HG03039 (cell line): ENCODE data around the gene LTB.
"Not testable (repeated sequence)": the region's sequence is repeated elsewhere in the genome, so short reads cannot be mapped to it uniquely, and the experiment has no call there.

Experiments used
- ATAC-seq: cut with Tn5 transposase; IDR thresholded peaks from one replicate; pipeline ENCODE4 v1.9.1; 2021; ENCODE audit warnings: mild to moderate bottlenecking, moderate library complexity; ENCODE audit not compliant: unreplicated experiment

LTB gene

DNA sequence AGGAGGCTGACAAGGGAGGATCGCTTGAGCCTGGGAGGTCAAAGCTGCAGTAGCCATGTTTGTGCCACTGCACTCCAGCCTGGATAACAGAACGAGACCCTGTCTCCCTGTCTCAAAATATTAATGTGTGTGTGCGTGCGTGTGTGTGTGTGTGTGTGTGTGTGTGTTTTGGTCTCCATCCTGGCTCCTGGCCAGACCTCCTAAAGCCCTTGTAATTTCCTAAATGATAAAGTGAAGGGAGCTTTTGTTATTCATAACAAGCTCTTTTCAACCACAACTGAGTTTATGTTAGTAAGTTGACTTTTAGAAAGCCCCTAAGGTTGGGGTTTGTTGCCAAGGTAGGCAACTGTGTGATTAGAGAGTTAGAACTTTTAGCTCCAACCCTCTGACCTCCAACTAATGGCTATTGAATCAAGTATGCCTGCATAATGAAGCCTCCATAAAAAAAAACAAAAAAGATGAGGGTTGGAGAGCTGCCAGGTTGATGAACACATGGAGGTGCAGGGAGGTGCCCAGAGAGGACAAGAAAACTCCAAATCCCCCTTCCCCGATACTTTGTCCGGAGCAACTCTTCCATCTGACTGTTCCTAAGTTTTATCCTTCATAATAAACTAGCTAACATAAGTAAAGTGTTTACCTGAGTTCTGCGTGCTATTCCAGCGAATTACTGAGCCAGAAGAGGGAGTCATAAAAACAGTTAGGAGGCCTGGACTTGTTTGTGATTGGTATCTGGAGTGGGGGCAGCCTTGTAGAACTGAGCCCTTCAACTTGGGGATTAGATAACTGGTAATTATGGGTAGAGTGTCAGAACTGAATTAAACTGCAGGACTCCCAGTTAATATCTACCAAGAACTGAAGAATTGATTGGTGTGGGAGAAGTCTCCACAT lies 27.5 kb upstream of the LTB start:
- ATAC-seq, result no peak

DNA sequence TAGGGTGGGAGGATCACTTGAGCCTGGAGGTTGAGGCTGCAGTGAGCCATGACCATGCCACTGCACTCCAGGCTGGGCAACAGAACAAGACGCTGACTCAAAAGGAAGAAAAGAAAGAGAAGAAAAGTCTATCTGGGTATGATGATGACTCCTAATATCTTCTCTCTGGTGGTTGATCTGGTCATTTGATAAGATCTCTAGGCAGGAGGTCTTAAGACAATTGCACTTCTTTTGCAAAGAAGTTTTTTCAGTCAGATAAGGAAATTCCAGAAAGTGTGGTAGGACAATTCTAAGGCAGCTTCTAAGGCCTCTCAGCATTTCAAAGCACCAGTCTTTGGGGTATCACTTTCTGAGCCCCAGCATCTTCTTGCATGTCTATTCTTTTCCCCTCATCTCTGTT lies 25.1 kb upstream of the LTB start:
- ATAC-seq, result no peak

DNA sequence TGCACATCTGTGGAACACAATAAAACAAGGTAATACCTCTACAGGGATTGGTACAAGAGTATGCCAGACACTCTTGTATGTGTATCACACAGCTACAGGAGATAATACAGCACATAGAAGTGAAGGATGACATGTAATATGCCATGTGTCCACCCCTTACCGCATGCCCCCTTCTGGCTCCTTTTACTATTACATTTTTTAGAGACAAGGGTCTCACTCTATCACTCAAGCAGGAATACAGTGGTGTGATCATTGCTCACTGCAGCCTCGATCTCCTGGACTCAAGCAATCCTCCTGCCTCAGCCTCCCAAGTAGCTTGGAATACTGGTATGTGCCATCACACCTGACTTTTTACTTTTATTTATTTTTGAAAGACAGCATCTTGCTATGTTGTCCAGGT lies 14.8 kb upstream of the LTB start:
- no peak for ATAC-seq

DNA sequence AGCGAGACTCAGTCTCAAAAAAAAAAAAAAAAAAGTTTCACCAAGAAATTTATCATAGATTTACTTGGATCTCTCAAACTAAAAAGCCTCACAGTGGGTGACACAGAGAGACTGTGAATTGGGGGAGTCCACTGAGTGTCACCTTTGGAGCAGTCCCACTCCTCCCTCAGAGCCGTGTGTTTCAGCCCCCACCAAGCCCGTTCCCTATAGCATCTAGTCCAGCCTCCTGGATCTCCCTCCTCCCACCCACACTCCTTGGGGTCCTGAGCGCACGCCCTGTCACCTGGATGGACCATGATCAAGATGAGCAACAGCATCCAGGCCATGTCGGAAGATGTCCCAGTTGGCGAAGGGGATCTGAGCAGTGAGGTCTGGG lies 10.2 kb upstream of the LTB start:
- no peak for ATAC-seq

DNA sequence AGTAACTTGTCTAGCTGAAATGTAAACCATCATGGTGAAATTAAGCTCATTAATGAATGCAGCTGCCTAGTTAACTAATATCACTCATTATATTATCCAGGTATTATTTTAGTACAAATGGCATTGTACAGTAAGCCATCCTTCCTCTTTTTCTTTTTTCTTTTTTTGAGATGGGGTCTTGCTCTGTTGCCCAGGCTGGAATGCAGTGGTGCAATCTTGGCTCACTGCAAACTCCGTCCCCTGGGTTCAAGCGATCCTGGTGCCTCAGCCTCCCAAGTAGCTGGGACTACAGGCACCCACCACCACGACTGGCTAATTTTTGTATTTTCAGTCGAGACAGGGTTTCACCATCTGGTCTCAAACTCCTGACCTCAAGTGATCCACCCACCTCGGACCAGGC lies 8.5 kb upstream of the LTB start:
- not testable (repeated sequence) for ATAC-seq

DNA sequence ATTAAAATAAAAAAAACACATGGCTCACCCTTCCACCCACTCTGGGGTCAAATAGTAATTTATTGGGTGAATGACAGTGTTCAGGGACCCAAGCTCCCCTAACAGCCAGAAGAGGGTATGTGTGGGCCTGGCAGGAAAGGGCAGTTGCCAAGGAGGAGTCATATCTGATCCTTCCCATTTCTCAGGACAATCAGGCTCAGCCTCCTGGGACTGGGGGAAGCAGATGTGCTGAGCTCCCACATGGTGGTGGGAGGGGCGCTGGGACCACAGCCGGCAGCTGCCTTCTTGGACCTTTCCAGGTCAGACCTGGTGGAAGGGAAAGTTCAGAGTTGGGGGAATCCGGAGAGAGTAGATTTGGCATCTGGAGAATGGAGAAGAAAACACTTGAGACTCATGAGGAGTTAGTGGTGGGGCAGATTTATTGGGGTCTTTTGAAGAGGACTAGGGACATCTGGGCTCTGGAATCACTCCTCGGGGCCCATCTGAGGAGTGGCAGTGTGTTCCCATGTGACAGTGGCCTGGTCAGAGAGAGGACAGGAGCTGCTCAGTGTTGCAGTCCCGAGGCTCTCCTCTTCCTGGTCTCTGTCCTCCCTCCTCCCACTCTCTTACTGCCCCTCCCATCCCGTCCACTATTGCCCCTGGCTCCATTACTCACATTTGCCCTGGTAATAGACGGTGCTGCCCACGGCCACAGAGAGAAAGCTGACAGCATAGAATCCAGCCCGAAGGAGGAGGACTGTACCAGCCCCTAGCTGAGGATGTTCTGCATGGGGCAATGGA lies 6.8 kb upstream of the LTB start:
- no peak for ATAC-seq

DNA sequence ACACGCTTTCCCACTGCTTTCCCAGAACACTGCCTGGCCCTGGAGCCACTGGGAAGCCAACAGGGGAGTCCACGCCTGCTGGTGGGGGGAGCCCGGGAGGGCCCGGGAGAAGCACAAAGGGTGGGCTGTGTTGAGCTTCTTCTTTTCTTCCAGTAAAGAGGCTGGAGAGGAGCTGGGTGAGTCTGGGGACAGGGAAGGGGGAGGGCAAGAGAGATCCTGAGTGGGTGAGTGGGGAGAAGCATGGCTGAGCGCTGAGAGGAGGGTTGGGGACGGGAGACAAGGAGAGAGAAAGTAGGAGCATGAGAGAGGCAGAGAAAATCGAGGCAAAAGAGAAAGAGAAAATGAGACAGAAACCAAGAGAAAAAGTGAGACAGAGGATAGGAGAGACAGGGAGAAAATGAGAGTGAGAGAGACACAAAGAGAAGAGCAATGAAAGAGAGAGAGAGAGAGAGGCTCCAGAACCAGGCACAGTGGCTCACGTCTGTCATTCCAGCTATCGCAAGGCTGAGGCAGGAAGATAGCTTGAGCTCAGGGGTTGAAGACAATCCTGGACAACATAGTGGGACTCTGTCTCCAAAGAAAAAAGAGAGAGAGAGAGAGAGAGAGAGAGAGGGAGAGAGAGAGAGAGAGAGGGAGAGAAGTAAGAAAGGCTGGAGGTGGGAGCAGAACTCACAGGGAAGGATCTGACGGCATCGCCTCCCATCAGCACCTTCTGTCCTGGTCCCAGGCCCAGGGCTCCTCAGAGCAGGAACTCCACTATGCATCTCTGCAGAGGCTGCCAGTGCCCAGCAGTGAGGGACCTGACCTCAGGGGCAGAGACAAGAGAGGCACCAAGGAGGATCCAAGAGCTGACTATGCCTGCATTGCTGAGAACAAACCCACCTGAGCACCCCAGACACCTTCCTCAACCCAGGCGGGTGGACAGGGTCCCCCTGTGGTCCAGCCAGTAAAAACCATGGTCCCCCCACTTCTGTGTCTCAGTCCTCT lies 5.9 kb upstream of the LTB start:
- ATAC-seq, result no peak

DNA sequence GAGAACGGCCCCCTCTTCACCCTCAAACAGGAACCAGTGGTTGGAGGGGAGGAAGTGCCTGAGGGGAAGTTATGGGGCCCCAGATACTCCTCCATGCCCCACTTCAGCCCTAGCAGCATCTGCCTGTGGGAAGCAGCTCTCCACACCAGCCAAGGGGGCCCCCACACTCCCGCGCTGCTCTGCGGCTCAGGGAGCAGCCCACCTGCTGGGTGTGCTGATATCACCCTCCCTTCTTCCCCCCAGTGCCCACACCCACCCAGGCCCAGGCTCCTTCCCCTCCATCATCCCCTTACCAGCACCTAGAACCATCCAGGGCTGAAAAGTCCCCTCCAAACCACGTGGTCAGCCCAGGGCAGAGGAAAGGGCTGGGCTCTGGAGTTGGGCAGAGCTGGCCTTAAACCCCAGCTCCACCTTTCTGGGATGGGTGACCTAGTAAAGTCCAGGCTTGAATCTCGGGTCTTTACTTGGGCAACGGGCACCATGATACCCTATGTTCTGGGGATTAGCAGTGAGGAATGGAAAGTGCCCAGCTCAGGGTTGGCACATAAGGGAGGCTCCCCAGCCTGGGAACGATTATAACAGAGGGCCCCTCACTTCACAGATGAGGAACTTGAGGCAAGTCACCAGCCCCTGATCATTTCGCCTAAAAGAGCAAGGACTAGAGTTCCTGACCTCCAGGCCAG lies 4.5 kb upstream of the LTB start:
- ATAC-seq, result no peak

DNA sequence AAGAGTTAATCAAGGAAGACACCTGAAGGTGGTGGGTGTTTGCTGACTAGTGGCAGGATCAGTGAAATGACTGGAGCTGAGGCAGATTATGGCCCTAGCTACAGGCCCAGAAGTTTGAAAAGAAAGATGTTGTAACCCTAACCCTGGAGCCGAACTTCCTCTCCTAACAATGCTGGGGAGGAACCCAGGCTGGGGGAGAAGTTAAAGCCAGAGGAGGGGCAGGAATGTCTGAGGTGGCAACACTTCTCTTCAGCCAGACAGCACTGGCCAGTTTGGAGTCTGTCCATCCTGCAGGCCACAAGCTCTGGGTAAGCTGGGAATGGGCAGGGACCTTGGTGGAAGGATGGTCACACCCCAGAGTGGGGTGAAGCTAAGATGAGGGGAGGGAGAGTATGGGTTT lies 3.8 kb upstream of the LTB start, which contains the start of gene LST1:
LST1 (plus strand) TSS at position 270 of the 400 bp plus-strand sequence. CDS start 1,023 bp downstream, outside the sequence.
- no peak for ATAC-seq

DNA sequence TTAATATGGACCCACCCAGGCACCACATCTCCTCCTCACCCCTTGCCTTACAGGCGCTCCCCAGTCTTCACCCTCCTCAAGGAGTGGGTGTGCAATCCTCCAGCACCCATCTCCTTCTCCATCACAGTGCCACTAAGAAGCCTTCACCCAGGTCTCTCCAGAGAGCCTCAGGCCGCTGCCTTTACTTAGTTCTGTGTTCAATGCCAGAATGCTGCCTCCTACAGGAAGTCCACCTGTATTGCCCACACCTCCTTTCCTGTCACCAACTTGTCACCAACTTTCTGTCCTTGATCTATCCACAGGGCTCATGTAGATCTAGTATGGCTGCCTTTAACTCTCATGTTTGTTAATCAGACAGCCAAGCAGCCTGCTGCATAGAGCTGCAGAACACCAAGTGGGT lies 3.3 kb upstream of the LTB start:
- ATAC-seq, result no peak

DNA sequence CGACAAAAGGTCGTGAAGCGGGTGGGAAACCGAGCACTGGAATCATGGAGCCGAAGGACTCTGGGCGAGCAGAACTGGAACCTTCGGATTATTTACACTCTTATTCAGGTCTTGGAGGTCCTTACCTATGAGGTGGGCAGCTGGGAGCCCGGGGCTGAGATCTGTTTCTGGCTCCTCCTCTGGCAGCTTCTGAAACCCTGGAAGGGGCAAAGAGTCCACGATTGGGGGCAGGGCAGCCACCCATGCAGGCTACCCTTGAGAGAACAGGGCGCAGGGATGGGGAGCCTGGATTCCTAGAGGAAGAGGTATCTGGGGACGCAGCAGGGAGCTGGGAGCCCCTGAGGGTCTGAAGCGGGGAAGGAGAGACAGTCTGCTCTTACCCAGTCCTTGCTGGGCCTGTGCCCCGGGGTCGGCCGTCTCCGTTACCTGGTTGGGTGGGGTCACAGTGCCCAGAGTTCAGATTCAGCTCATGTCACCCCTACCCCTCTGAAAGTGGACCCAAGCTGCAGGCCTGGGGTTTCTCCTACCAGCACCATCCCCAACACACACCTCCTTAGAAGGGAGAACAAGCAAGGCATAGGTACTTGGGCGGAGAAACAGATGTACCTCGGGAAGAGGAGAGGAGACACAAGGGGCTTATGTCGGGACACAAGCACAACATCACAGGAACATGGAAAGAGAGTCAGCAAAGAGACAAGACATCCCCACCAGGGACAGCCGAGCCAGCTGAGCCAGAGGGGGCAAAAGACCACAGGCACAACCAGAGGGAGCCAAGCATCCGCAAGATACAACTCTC lies 592 bp downstream of the LTB start:
- ATAC-seq, result no peak

DNA sequence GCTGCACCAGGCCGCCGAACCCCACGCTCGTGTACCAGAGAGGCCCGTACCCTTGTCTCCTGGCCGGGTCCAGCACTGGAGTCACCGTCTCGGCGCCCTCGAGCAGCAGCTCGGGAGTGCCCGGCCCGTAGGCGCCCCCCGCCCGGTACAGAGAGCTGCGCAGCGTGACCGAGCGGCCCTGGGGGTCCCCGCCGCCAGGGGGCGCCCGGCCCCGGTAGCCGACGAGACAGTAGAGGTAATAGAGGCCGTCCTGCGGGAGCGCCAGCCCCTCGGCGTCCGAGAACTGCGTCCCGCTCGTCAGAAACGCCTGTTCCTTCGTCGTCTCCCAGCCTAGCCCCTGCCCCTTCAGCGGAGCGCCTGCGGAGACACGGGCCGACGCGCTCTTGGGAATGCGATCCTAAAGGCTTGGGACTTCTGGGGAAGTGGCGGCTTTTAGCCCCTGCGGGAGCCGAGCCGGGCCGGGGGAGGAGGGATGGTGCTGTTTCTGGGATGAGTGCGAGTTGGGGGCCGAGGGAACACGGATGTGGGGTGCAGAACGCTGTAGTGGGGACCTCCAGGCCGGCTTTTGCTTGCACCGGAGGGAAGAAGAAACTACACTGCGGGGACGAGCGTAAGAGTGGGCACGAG lies 1.3 kb downstream of the LTB start:
- peak; percentile 47 for ATAC-seq

DNA sequence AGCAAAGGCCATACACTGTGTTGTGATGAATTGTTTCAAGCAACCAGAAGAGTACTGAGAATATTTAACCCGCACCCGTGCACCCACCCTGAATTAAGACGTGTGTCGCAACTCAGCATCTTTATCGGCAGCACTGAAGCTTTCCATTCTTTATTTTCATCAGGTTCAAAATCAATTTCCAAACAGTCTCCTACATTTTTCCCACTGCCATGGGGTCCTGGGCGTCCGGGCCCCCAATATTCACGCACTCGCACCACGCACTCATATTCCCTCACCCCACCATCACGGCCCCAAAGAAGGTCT lies 1.8 kb downstream of the LTB start:
- ATAC-seq, result no peak

DNA sequence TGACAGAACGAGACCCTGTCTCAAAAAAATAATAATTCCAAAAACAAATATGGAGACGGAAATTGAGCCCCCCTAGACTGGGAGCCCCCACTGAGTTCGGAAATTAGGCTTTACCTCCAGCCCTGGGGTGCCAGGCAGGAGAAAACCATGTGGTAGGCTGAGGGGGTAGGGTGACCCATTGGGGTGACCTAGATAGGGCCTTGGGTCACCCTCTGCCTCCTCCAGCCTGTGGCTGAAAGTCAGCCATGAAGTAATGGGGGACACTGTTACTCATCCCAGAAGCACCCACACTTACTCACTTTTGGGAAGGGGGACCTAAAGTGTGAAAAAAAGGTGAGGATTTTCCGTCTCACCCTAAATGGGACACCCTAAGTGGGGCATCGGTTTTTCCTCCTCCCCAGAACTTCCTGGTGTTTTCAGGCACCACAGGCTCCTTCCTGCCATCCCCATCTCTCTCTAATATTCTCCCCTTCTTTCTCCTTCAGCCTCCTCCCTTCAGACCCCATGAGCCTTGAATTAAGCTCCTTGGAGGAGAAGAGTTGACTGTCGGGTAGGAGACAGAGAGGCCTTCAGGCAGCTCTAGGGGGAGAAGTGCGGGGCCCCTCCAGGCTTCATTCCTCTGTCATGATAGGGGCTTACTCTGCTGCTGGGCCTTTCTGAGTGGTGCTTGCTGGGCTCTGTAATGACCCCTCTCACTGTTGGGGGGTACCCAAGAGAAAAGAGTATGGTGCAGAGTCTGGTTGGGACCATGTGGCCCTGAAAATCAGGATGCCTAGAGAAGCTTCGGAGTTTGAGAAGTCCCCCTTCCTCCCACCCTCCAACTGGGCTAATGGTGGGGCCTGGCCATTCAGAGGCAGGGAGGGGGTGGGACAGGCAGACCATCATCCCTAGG lies 2.4 kb downstream of the LTB start:
- no peak for ATAC-seq

DNA sequence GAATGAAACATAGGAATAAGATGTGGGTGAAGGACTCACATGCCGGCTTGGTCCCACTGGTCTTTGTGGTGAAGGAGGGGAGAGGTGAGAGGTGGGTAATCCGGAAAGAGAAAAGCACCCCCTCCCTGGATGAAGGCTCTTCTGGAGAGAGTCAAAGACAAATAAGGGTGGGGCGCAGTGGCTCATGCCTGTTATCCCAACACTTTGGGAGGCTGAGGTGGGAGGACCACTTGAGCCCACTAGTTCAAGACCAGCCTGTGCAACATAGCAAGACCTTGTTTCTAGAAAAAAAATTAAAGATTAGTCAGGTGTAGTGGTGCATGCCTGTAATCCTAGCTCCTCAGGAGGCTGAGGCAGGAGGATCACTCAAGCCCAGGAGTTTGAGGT lies 3.1 kb downstream of the LTB start:
- ATAC-seq, result no peak

DNA sequence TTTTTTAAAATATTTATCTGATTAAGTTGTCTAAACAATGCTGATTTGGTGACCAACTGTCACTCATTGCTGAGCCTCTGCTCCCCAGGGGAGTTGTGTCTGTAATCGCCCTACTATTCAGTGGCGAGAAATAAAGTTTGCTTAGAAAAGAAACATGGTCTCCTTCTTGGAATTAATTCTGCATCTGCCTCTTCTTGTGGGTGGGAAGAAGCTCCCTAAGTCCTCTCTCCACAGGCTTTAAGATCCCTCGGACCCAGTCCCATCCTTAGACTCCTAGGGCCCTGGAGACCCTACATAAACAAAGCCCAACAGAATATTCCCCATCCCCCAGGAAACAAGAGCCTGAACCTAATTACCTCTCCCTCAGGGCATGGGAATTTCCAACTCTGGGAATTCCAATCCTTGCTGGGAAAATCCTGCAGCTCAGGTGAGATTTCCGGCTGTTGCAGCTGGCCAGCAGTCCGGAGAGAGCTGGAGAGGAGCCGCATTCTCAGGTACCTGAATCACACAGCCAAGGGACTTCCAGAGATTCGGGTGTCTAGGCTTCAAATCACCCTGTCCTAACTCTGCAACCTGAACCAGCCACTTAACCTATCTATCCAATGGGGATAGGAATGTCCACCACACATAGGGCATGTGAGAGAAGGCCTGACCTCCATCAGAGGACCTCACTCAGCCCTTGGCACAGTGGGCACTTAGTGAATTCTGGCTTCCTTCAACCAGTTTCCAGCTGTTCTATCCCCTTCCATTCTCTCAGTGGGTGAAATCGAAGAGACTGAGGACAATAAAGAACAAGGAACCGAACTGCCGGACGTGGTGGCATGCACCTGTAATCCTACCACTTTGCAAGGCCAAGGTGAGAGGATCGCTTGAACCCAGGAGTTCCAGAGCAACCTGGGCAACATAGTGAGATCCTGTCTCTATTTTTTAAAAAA lies 3.8 kb downstream of the LTB start:
- no peak for ATAC-seq

DNA sequence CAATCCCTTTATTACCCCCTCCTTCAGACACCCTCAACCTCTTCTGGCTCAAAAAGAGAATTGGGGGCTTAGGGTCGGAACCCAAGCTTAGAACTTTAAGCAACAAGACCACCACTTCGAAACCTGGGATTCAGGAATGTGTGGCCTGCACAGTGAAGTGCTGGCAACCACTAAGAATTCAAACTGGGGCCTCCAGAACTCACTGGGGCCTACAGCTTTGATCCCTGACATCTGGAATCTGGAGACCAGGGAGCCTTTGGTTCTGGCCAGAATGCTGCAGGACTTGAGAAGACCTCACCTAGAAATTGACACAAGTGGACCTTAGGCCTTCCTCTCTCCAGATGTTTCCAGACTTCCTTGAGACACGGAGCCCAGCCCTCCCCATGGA lies 4.7 kb downstream of the LTB start:
- ATAC-seq, result no peak
